AG09319 (cell line): ENCODE measurements around the gene RHCE.
"Not testable (repeated sequence)": the region's sequence is repeated elsewhere in the genome, so short reads cannot be mapped to it uniquely, and the experiment has no call there.

Experiments used
- DNase-seq: peaks from one replicate; pipeline ENCODE4 v3.0.0-alpha.2; 2010; ENCODE audit warnings: low read depth; ENCODE audit errors: extremely low read depth
- CTCF ChIP-seq: IDR thresholded peaks from 2 replicates; pipeline ENCODE4 v1.5.1; 2011; ENCODE audit warnings: low read depth, mild to moderate bottlenecking, inconsistent platforms, low read length, moderate library complexity

RHCE gene

GRCh38 chr1:25329950-25330349 is 90.7 kb downstream of the RHCE start:
- not testable (repeated sequence) for DNase-seq
- TF ChIP-seq CTCF = peak; percentile 15; the same call in 1 of the 2 replicates

- not testable (repeated sequence) for DNase-seq
Observed at GRCh38 chr1:25329336-25329735, 91.3 kb downstream of the RHCE start.

- DNase-seq = not testable (repeated sequence)
Observed at GRCh38 chr1:25328791-25329185, 91.8 kb downstream of the RHCE start.

GRCh38 chr1:25327864-25328790 is 92.5 kb downstream of the RHCE start:
- not testable (repeated sequence) for DNase-seq

- DNase-seq = not testable (repeated sequence)
Observed at GRCh38 chr1:25324407-25324806, 96.2 kb downstream of the RHCE start.

- not testable (repeated sequence) for DNase-seq
Observed at GRCh38 chr1:25322127-25322526, 98.5 kb downstream of the RHCE start.

GRCh38 chr1:25320314-25320938 is 100.2 kb downstream of the RHCE start:
- peak; percentile 59 for DNase-seq

- DNase-seq = not testable (repeated sequence)
Observed at GRCh38 chr1:25312806-25313470, 107.7 kb downstream of the RHCE start.
